ENCODE measurements around the gene PTPRN2.

Gene PTPRN2

DNA sequence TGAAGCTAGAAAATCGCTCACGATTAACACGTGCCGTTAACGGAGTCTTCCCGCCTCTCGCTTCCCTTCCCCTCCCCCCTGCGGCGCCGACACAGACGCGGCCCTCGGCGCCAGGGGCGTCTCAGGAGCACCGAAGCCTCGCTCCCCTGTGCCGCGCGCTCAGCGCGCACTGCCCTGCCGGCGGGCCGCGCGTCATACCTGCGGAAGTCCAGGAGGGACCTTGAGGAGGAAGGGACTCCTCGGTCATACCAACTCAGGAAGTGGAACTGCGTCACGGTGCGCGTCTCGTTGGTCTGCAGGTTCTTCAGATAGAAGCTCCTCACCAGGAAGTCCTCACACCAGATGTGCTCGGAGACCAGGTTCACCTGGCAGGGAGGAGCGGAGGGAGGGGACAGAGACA lies 1011.2 kb downstream of the PTPRN2 start:
- in situ Hi-C loops (cut with HindIII; ENCODE audit: low pct_unique_long_range_greater_than_20kb, low sequenced_read_pairs) = no loop called here
- no peak for DNase-seq (ENCODE audit: low read depth in 1 of 2, low spot score in 1 of 2)
- no peak for TF ChIP-seq JUND (IDR thresholded peaks at IDR 0.05; ENCODE audit: low read depth)

GRCh38 chr7:157575777-157576176 lies 1011.8 kb downstream of the PTPRN2 start:
- no peak for DNase-seq (ENCODE audit: low read depth in 1 of 2, low spot score in 1 of 2)
- in situ Hi-C loops (cut with HindIII; ENCODE audit: low pct_unique_long_range_greater_than_20kb, low sequenced_read_pairs) = no loop called here
- no peak for TF ChIP-seq JUND (IDR thresholded peaks at IDR 0.05; ENCODE audit: low read depth)

DNA sequence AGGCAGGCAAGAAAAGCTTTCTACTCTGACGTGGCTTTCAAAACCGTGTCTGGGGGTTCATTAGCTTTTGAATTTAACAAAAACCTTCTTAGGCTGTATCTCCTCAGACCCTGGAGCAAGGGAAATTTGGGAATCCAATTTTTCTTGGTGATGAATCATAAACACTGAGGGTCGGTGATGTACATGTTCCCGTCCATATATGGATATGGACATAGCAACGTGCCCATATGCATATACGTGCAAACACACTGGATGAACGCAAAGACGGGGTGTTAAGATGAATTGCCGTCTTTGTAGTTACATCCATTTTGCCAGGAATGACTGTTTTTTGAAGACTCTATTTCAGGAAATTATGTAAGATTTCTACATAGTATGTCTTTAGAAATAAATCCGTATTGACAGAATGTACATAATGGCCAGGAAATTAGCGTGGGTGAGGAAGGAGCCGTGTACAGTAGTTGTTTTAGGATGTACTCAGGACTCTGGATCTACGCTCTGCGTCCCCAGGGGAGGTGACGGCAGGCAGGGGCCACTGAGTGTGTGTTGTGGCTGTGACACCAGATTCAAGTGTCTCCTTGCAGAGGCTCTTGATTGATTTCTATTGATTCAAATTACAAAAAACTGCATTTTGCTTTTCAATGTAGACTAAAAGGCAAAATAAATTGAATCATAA lies 1012.6 kb downstream of the PTPRN2 start:
- DNase-seq (ENCODE audit: low read depth in 1 of 2, low spot score in 1 of 2) = no peak
- TF ChIP-seq JUND (IDR thresholded peaks at IDR 0.05; ENCODE audit: low read depth) = no peak
- in situ Hi-C loops (cut with HindIII; ENCODE audit: low pct_unique_long_range_greater_than_20kb, low sequenced_read_pairs) = no loop called here

DNA sequence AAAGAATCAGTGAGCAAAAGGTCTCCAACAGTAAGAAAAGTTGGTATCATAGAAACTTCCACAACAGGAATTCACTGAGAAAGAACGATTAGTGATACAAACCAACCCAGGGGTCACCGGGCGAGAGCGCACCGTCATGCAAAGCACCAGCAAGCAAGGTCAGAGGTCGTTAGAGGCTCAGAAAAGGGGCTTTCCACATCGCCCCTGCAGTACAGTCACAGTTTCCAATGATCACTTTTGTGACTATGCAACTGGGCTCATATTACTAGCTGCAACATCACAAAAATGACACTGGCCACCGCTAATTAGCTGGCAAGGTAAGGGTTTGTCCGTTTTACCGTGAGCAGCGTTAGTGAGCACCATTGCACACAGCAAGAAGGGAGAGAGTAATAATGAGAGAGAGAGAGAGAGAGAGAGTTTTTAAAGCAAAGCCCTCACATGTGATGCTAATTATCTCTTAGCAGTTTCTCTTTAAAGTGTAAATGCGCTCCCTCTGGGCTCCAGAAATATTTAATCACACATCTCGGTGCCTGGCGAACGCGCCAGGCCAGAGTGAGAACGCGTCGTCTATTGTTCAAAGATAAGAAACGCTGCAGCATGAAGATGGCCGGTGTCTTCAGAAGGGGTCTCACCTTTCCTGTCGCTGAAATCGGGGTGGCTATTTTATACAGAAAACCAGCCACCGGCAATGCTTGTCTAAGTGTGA lies 1013.4 kb downstream of the PTPRN2 start:
- DNase-seq (ENCODE audit: low read depth in 1 of 2, low spot score in 1 of 2) = no peak
- in situ Hi-C loops (cut with HindIII; ENCODE audit: low pct_unique_long_range_greater_than_20kb, low sequenced_read_pairs) = no loop called here
- TF ChIP-seq JUND (IDR thresholded peaks at IDR 0.05; ENCODE audit: low read depth) = no peak

- in situ Hi-C loops (cut with HindIII; ENCODE audit: low pct_unique_long_range_greater_than_20kb, low sequenced_read_pairs) = no loop called here
- DNase-seq (ENCODE audit: low read depth in 1 of 2, low spot score in 1 of 2) = no peak
- no peak for TF ChIP-seq JUND (IDR thresholded peaks at IDR 0.05; ENCODE audit: low read depth)
Observed at GRCh38 chr7:157573244-157573643, 1014.4 kb downstream of the PTPRN2 start.

GRCh38 chr7:157572622-157573021 lies 1015.0 kb downstream of the PTPRN2 start:
- no peak for DNase-seq (ENCODE audit: low read depth in 1 of 2, low spot score in 1 of 2)
- no peak for TF ChIP-seq JUND (IDR thresholded peaks at IDR 0.05; ENCODE audit: low read depth)
- in situ Hi-C loops (cut with HindIII; ENCODE audit: low pct_unique_long_range_greater_than_20kb, low sequenced_read_pairs) = no loop called here

DNA sequence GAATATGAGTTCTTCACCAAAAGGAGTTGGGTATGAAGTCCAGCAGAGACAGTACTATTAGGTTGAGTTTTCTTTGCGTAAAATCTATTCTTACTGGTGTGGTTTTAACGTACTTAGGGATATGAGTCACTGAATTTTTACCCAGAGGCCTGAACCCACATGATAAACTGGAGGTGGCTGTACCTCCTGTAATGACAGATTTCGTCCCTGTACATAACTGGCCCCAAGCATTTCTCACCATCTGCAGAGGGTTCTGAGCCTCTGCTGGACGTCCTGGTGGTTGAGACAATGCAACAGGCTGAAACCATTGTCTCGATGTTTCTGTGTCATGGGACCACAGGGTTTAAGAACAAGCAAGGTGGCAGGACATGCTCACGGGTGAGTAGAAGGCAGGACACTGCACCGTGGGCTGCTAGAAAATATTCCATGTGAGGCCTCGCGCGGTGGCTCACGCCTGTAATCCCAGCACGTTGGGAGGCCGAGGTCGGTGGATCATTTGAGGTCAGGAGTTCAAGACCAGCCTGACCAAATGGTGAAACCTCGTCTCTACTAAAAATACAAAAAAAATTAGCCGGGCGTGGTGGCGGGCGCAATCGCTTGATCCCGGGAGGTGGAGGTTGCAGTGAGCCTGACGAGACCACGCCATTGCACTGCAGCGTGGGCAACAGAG lies 1017.0 kb downstream of the PTPRN2 start:
- in situ Hi-C loops (cut with HindIII; ENCODE audit: low pct_unique_long_range_greater_than_20kb, low sequenced_read_pairs) = no loop called here
- DNase-seq (ENCODE audit: low read depth in 1 of 2, low spot score in 1 of 2) = no peak
- no peak for TF ChIP-seq JUND (IDR thresholded peaks at IDR 0.05; ENCODE audit: low read depth)

DNA sequence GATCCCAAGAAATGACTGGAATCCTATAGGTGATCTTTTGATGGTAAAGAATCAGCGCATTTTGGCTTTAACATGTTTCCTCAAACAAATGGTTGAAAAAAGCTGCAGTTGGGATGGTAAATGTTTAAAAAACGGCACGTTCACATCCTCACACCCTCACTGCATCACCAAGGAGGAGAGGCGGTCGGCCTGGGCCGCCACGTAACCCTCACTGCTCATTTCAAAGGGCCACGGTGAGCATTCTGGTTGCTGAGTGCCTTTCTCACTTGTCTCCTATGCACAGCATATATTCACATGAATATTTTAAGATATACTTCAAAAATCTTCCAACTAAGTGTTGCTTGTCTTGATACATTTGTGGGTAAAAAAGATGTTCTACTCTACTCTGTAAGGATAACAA lies 1017.7 kb downstream of the PTPRN2 start:
- TF ChIP-seq JUND (IDR thresholded peaks at IDR 0.05; ENCODE audit: low read depth) = no peak
- in situ Hi-C loops (cut with HindIII; ENCODE audit: low pct_unique_long_range_greater_than_20kb, low sequenced_read_pairs) = no loop called here
- no peak for DNase-seq (ENCODE audit: low read depth in 1 of 2, low spot score in 1 of 2)

GRCh38 chr7:157568770-157569584 lies 1018.6 kb downstream of the PTPRN2 start:
- DNase-seq (ENCODE audit: low read depth in 1 of 2, low spot score in 1 of 2) = no peak
- in situ Hi-C loops (cut with HindIII; ENCODE audit: low pct_unique_long_range_greater_than_20kb, low sequenced_read_pairs) = no loop called here
- TF ChIP-seq JUND (IDR thresholded peaks at IDR 0.05; ENCODE audit: low read depth) = no peak

DNA sequence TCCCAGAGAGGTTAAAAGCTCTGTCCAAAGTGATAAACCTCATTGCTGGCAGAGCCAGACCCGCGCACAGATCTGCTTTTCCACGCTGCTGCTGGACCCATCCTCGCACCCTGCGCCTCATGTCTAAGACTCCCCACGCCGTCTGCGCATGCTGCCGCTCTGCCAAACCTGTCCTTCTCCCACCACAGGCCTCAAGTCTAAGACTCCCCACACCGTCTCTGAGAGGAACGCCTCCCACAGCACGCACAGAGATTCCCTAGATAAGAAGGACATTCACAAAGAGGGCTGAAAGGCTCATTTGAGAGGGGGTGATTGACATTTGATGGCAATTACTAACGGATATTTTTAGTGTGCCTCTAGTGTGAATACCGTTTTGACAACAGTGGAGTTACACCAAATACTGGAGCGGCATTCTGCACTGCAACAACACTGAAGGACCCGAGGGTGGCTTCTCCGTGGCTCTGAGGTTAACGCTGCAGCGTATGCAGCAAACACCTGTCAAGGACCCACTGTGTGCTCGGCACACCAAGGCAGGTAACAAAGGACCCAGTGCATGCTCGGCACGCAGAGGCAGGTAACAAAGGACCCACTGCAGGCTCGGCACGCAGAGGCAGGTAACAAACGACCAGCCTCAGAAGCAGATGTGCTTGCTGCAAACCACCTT lies 1019.4 kb downstream of the PTPRN2 start:
- no peak for TF ChIP-seq JUND (IDR thresholded peaks at IDR 0.05; ENCODE audit: low read depth)
- DNase-seq (ENCODE audit: low read depth in 1 of 2, low spot score in 1 of 2) = no peak
- in situ Hi-C loops (cut with HindIII; ENCODE audit: low pct_unique_long_range_greater_than_20kb, low sequenced_read_pairs) = no loop called here

GRCh38 chr7:157567666-157568065 lies 1020.0 kb downstream of the PTPRN2 start:
- no peak for DNase-seq (ENCODE audit: low read depth in 1 of 2, low spot score in 1 of 2)
- TF ChIP-seq JUND (IDR thresholded peaks at IDR 0.05; ENCODE audit: low read depth) = no peak
- in situ Hi-C loops (cut with HindIII; ENCODE audit: low pct_unique_long_range_greater_than_20kb, low sequenced_read_pairs) = no loop called here

GRCh38 chr7:157566631-157567006 lies 1021.0 kb downstream of the PTPRN2 start:
- in situ Hi-C loops (cut with HindIII; ENCODE audit: low pct_unique_long_range_greater_than_20kb, low sequenced_read_pairs) = no loop called here
- DNase-seq (ENCODE audit: low read depth in 1 of 2, low spot score in 1 of 2) = no peak
- no peak for TF ChIP-seq JUND (IDR thresholded peaks at IDR 0.05; ENCODE audit: low read depth)

Measured in T47D (cell line).